ENCODE measurements around the gene CTXN3.

DNA sequence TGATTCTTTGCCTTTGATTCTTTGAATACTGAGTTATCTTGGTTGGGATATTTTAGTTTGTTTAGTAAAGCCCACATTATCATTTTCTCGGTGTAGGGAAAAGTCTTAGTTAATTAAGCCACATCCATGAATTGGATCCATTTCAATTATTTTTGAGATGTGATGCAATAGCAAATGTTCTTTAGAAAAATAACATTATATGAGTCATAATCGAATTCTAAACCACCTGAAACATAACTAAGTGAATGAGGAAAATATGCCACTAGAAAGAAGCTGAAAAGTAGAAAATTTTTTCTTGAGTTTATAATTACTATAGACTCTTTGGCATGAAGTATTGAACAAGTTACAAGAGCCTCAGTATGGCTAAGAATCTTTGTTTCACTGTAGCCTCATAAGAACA, 36.8 kb downstream of the CTXN3 start:
- no peak for TF ChIP-seq CTCF (IDR thresholded peaks at IDR 0.05)
- no peak for TF ChIP-seq POLR2A (IDR thresholded peaks at IDR 0.05)

All from prostate gland (tissue), 2 donors.